ENCODE results near the gene CFL1. TPM values are rescaled to one million over a fixed set of nuclear protein-coding genes. Genes with fewer than 3 reads are reported as not detected.
A peak's percentile ranks its signal among the peaks of the same experiment; 100 is the strongest.

The CFL1 gene
- total RNA-seq, 1 donor from 2014 or later = 613 TPM

DNA sequence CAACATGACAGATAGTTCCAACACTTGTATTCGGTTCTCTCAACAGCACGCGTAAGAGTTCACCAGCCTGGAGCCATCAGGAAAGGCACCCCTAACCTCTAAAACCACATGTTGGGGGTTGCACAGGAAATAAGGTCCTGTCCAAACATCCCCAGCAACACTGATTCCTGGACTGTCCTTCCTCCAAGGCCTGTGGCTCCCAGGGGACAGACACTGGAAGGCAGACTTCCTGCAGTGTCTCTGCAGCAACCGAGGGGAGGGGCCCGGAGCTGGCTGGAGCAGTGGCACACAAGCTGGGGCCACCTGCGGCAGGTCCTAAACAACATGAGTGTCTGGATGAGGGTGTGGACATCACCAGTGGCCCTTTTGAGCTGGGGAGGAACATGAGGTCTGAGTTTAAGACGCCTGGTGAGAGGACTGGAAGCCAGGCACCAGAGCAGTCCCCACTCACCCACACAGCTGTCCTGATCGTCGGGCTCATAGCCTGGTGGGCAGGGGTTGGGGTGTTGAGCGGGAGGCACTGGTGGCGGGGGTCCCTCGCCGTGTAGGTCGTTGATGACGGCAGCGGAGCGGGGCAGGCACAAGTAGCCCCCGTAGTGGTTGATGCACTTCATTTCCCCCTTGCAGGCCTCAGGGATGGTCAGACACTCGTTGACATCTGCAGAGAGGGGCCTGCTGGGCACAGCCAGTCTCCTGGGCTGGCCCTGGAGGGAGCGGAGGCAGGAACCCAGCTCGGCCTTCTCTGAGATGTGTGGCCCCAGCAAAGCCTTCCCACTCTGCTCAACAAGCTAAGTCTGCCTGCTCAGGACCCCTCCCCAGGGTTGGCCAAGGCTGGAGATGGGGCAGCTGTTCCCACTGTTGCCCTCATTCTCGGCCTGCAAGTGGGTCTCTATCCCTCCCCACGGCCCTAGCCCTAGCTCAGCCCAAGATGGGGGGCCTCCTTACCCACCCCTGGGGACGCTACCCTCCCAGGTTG is 13.0 kb upstream of the CFL1 start:
- no peak for DNase-seq (ENCODE audit: low spot score in 2 of 2)
- FAIRE-seq = no peak

DNA sequence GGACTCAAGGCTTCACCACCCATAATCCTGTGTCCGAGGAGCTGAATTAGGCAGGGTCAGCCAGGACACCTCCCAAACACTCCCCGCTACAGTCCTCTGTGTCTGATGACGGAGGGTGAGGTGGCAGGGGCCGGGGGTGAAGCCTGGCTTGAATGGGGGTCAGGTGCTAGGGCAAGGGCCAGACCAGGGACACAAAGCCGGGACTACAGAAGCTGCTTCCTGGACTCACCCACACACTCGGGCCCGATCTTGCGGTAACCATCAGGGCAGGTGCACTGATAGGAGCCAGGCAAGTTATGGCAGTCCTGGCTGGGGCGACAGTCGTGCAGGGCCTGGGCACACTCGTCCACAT is 12.3 kb upstream of the CFL1 start:
- DNase-seq (ENCODE audit: low spot score in 2 of 2) (no peak), FAIRE-seq (no peak)

DNA sequence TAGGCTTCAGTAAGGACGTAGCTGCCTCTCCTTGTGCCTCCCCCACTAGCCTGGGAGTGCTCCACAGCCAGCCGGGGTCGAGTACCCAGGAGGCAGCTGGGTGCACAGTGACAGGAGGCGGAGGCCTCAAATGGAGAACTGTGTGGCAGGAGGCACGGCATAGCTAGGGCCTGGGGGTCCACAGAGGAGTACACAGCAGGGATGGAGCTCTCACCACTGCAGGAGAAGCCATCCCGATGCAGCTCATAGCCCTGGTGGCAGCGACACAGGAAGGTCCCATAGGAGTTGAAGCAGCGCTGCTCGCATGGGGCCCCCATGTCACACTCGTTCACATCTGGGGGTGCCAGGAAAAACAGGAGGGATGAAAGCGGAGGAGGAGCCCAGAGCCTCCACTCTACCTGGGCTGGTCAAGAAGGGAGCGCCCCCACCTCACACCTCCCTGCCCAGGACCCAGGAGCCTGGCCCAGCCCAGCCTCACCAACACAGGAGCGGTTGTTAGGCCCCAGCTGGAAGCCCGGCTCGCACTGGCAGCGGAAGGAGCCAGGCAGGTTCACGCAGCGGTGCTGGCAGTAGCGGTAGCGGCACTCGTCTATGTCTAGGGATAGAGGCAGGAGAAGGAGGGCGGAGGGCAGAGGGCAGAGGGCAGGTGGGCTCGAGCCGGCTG is 11.8 kb upstream of the CFL1 start:
- DNase-seq (ENCODE audit: low spot score in 2 of 2) = no peak
- no peak for FAIRE-seq

DNA sequence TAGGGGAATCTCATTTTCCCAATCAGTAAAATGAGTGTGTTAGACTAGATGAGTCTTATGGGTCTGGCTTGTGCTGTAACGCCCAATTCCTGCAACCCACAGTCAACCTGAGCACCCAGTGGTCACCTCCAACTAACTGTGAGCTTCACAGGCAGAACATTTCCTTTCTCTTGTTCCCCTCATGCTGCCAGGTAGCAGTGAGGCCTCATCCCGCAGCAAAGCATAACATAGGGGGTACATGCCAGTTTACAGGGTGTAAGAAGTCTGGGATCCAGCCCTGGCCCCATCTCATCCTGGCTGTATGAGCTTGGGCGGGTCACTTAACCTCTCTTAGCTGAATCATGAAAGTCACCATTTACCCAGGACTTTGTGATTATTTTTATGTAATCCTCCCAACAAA is 10.9 kb upstream of the CFL1 start:
- no peak for FAIRE-seq
- DNase-seq (ENCODE audit: low spot score in 2 of 2) = no peak

DNA sequence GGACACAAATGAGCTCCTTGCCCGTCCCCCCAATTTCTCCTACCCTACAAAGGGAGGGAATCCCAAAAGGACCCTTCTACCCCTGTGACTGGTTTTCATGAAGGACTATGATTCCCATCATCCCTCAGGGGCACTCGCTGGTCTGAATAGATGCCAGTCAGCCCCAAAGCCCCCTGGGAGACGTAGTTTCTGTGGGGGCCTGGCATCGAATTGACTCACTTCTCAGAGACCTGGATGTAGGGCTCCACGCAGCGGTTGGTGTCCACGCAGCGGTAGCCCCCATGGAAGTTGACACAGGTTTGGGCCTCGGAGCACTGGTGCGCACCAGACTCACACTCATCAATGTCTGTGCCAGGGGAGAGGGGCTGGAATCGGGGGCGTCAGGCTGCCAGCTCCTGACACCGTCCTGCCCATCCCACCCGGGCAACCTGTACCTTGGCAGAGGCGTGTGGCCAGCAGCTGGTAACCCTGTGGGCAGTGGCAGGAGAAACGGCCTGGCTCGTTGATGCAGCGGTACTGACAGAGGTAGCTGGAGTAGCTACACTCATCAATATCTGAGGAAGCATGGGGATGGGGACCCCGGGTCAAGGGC is 10.2 kb upstream of the CFL1 start:
- no peak for FAIRE-seq
- DNase-seq (ENCODE audit: low spot score in 2 of 2) = peak in 1 of 2 donors; percentile 48

DNA sequence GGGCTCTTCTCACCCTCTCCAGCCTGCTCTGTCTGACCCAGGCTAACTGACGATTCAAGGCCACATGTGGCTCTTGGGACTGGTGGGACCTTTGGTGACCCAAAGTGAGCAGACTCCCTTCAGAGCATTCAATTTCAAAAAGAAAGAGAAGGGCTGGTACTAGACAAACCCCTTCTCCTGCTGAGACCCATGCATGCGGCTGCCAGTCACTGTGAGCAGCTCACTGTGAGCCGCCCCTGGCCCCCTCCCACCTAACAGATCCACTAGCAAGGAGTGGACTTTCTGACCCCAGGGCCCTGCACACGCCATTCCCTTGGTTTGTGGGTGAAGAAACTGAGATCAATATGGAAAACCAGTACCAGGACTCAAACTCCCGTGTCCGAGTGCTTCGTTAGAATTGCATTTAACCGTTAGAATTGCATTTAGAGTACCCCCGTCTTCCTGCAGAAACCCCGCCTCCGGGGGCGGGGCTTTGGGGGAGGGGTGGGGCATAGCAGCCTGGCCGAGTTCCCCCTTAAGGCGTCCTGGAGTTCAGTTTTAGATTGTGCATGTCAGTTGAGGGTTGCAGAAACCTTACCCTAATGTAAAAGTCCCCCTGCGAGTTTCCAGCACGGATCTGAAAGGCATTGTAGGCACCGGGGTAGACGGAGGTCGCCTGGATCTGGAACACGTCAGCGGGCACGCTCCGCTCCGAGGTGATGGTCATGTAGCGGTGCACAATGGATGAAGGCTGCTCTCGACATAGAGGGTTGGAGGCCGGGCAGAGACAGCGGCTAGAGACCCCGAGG is 9.5 kb upstream of the CFL1 start:
- no peak for FAIRE-seq
- no peak for DNase-seq (ENCODE audit: low spot score in 2 of 2)

DNA sequence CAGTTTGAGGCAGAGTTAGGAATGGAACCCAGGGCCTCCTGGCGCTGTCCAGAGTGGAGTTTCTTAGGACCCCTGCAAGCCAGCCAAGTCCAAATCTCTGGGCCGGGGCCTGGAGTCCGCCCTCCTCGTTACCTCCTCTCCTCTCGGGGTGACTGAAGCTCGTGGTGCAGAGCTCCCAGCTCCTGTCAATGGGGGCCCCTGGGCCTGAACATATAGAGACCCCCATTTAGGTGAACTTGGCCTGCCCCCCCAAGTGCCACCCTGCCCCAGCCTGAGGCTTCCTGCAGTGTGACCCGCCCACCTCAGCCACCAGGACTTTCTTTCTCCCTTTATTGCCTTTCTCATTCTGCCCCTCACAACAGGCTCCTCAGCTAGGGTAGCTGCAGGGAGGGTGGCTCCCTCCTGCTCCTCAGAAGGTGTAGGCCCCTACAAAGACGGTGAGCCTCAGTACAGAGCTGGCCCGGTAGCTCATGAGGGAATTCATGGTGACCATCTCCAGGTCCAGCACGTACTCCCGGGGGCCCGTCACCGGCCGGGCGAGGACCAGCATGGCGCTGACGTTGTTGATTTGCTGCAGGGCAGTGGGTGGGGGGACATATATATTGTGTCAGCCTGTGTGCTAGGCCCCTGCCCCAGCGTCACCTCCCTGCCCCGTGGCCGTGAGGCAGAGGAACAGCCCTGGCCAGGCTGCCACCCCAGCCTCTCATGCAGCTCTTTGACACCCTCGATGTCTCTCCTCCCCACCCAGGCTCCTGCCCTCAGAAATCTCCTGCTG is 8.7 kb upstream of the CFL1 start:
- DNase-seq (ENCODE audit: low spot score in 2 of 2) (no peak), FAIRE-seq (no peak)

DNA sequence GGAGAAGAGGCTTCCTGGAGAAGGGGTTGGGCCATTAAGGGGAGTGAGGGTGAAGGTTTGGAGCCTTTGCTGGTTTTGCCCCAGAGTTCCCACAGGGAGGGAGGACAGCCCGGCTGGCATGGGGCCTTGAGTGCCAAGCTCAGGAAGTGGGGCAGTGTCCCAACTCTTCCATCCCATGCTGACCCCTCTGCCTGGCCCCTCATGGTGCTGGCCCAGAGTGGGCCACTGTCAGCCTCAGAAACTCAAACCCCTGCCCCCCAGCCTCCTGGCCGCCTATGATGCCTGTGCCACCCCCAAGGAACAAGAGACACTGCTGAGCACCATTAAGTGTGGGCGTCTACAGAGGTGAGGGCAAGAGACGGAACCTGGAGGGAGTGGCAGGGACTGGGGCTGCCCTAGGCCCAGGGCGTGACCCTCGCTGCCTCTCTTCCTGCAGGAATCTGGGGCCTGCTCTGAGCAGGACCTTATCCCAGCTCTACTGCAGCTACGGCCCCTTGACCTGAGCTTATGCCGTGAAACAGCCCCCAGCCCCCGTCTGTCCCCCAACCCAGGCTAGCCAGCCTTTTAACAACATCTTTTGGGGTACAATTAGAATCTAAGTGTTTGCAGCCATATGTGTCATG is 7.7 kb upstream of the CFL1 start:
- no peak for FAIRE-seq
- DNase-seq (ENCODE audit: low spot score in 2 of 2) = no peak

DNA sequence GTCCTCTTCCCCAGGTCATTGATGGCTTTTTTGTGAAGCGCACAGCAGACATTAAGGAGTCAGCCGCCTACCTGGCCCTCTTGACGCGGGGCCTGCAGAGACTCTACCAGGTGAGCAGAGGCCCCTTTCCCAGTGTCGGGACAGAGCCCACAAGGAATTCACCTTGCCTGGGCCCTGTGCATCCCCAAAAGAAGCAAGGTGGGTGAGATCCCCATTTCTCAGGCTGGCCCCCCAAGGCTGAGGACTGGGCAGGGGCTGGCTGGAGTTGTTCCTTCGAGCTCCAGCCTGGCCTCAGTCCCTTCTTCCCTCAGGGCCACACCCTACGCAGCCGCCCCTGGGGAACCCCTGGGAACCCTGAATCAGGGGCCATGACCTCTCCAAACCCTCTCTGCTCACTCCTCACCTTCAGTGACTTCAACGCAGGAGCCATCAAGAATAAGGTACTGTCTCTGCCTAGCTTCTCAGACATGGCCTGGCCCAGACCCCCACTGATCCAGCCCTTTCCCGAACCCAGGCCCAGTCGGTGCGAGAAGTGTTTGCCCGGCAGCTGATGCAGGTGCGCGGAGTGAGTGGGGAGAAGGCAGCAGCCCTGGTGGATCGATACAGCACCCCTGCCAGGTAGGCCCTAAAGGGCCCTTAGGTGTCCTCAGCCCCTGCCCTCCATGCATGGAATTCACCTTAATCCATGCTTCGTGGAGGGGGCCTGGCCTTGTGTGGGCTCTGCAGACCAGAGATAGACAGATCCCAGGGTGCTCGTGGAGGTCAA is 6.9 kb upstream of the CFL1 start:
- FAIRE-seq (no peak), DNase-seq (ENCODE audit: low spot score in 2 of 2) (no peak)

DNA sequence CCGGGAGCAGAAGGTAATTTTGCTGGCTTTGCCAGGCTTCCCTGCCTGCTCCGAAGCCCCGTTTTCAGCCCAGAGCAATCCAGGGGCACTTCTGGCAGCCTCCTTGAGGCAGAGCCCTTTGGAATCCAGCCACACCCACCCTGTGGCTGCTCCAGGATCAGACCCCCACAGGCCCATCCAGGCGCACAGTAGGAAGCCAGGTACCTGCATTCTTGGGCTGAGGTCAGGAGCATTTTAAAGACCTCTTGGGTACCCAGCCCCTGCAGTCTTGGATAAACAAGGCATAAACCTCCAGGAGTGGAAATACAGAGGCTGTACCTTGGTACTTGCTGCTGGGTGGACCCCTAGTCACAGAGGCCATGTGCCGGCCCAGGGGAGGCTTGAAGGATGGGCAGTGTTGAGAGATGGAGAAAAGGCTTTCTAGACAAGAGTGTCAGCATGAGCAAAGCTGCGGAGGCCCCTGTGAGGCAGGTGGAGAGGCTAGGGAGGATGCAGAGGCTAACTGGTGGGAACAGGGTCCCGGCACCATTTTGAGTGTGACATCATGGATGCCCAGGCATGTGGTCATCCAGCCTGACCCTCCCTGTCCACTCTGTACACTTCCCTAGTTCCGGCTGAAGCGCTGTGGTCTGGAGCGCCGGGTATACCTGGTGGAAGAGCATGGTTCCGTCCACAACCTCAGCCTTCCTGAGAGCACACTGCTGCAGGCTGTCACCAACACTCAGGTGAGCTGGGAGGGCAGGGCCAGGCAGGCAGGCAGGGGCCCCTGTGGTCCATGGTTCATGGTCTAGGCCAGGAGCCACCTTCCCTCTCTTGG is 6.1 kb upstream of the CFL1 start:
- DNase-seq (ENCODE audit: low spot score in 2 of 2) (no peak), FAIRE-seq (no peak)

DNA sequence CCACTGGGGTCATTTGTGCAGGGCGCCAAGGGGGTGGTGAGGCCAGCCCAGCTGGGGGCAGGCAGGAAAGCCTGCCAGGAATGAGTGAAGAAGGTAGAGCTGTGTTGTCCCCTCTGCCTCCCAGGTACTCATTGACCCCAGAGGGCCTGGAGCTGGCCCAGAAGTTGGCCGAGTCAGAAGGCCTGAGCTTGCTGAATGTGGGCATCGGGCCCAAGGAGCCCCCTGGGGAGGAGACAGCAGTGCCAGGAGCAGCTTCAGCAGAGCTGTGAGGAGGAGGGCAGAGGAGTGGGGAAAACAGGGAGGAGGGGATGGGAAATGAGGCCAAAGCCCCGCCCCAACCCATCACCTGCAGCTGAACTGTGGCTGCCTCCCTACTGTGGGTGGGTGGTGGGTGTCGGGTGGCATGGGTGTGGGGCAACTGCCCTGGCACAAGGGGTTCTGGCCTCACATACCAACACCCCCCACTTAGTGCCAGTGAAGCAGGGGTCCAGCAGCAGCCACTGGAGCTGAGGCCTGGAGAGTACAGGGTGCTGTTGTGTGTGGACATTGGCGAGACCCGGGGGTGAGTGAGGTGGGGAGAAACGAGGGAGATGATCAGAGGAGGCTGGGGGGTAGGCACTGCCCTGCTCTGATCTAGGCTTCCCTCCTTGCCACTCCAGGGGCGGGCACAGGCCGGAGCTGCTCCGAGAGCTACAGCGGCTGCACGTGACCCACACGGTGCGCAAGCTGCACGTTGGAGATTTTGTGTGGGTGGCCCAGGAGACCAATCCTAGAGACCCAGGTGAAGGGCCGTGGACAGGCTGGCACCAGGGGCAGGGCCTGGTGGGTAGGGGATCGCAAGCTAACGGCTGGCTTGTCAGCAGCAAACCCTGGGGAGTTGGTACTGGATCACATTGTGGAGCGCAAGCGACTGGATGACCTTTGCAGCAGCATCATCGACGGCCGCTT is 5.2 kb upstream of the CFL1 start:
- DNase-seq (ENCODE audit: low spot score in 2 of 2) = no peak
- FAIRE-seq = no peak

DNA sequence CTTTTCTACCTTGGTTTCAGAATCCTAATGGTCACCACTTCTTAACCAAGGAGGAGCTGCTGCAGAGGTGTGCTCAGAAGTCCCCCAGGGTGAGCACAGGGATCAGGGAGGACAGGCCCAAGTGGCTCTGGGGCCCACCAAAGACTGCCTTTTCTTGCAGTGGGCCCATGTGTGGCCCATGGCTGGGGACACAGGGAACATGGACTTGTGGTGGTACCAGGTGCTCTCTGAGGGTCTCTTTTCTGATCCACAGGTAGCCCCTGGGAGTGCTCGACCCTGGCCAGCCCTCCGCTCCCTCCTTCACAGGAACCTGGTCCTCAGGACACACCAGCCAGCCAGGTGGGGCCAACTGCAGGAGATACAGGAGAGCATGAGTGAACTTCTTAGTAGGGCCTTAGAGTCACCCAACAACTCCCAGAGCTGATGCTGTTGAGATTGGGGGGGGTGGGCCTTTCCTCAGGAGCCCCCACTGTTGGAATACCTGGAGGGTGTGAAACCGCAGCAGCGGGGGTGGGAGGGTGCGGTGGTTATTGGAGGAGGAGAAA is 4.3 kb upstream of the CFL1 start:
- no peak for FAIRE-seq
- no peak for DNase-seq (ENCODE audit: low spot score in 2 of 2)

DNA sequence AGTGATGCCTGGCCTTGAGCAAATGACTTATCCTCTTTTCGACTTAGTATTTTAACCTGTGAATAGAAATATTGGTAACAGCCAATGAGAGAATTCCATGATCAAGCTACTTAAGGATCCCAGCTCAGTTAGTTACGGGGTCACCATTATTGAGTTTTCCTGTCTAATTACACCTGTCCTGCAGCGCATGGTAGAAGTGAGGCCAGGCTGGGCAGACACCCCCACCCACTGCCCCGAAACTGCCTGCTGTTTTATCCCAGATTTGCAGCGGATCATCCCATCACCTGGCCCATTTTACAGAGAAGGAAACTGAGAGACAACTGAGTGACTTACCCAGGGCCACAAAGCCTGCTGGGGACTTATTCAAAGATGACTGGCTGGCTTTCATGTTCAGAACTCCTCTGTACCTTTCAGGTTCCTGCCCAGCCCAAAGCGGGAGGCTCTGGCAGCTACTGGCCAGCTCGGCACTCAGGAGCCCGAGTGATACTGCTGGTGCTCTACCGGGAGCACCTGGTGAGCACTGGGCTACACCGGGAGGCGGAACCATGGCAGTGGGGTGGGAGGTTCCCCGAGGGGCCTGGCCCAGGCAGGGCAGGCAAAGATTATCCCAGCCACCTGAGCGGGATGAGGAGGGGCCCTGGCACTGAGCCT is 3.7 kb upstream of the CFL1 start:
- FAIRE-seq (no peak), DNase-seq (ENCODE audit: low spot score in 2 of 2) (no peak)

DNA sequence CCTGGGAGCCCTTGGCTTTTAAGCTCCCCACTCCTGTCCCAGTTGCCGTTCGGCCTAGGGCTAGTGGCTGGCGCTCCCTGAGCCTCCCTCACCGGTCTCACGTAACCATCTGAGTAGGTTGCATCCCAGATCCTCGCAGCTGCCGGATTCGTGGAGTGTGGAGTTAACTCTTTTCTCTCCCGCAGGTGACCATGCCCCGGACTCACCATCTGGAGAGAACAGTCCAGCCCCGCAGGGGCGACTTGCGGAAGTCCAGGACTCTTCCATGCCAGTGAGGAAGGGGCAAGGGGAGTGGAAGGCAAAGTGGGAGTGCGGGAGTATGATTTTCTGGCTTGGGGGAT is 3.2 kb upstream of the CFL1 start:
- DNase-seq (ENCODE audit: low spot score in 2 of 2) (no peak), FAIRE-seq (no peak)

DNA sequence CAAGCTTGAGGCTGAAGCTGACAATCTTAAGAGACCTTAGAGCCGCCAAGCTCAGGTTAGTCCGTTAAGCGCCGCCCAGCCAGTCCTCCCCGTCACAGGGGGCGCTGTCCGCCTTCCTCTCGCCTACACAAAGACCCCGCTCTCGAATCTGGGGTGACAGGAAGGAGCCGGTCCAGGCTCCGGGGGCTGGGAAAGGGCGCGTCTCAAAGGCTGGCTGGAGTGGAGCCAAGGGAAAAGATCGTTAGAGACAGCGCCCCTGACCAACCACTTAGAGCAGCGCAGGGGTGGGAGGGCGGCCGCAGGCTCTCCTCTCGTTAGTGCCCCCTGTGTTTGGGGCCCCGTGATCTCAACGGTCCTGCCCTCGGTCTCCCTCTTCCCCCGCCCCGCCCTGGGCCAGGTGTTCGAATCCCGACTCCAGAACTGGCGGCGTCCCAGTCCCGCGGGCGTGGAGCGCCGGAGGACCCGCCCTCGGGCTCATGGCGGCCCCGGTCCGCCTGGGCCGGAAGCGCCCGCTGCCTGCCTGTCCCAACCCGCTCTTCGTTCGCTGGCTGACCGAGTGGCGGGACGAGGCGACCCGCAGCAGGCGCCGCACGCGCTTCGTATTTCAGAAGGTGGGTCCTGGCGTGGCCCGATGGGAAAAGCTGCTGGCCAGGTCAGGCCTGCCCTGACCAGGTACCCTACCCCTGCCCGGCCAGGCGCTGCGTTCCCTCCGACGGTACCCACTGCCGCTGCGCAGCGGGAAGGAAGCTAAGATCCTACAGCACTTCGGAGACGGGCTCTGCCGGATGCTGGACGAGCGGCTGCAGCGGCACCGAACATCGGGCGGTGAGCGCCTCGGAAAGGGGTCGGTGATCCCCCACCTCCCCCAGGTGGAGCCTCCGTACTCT is 2.5 kb upstream of the CFL1 start, which contains the start of gene MUS81:
Gene MUS81 (plus strand): TSS at position 156 of the 887 bp plus-strand sequence. CDS start 321 bp downstream, at position 477.
- DNase-seq (ENCODE audit: low spot score in 2 of 2) (peak; percentile 91 to 93), FAIRE-seq (no peak)

Data from frontal cortex (tissue), 4 donors.